K562 (cell line): ENCODE results near the gene KIF25. TPM values are rescaled to one million over a fixed set of nuclear protein-coding genes. Genes with fewer than 3 reads are reported as not detected.
A peak's percentile ranks its signal among the peaks of the same experiment; 100 is the strongest.

Experiments used
- BHLHE40 ChIP-seq: IDR thresholded peaks from 2 replicates; pipeline ENCODE4 v1.6.1; 2011; ENCODE audit warnings: low read length, improper control_type of control experiment
- ESRRB ChIP-seq: fragments of 250-450 bp; sonication (Bioruptor Pico); IDR thresholded peaks from 2 replicates; pipeline ENCODE4 v1.5.0; 2020; ENCODE audit warnings: mild to moderate bottlenecking, moderate library complexity, borderline replicate concordance
- GABPA ChIP-seq: fragments of 200-800 bp; sonication (Bioruptor generic); conservative IDR thresholded peaks from 2 replicates; pipeline ENCODE4 v1.6.1; 2016; ENCODE audit warnings: low read depth, missing genetic modification characterization, missing compliant biosample characterization
- IFI16 ChIP-seq: fragments of 250-450 bp; sonication (Bioruptor Pico); IDR thresholded peaks from 2 replicates; pipeline ENCODE4 v2.1.2; 2022; ENCODE audit warnings: mild to moderate bottlenecking, inconsistent platforms
- KDM5B ChIP-seq: fragments of 200-600 bp; sonication (generic); IDR thresholded peaks from 2 replicates; pipeline ENCODE4 v1.6.1; 2012; ENCODE audit warnings: low read depth, mild to moderate bottlenecking, moderate library complexity, low read length, control low read depth, inconsistent platforms; ENCODE audit not compliant: insufficient replicate concordance
- NFE2 ChIP-seq: IDR thresholded peaks from 2 replicates; pipeline ENCODE4 v1.6.1; 2014; ENCODE audit warnings: antibody characterized with exemption, low read depth
- RCOR1 ChIP-seq, 2 experiments: IDR thresholded peaks; 2 replicates each; pipeline ENCODE4 v1.6.1; 2012; ENCODE audit warnings: low read depth in 2 of 2, low read length in 2 of 2, borderline replicate concordance in 1 of 2, improper control_type of control experiment in 1 of 2
- SMARCE1 ChIP-seq: fragments of 450-650 bp; IDR thresholded peaks from 2 replicates; pipeline ENCODE4 v1.7.1; 2016; ENCODE audit warnings: mild to moderate bottlenecking
- ZBTB17 ChIP-seq: fragments of 450-650 bp; formaldehyde crosslinking; IDR thresholded peaks from 2 replicates; pipeline ENCODE4 v1.4.0; 2020; ENCODE audit warnings: mild to moderate bottlenecking
- ZNF445 ChIP-seq: fragments of 250-450 bp; sonication (Bioruptor Pico); IDR thresholded peaks from 2 replicates; pipeline ENCODE4 v1.4.0; 2020; ENCODE audit warnings: low read depth, mild to moderate bottlenecking, moderate library complexity
- ZNF584 ChIP-seq: fragments of 200-800 bp; sonication (Bioruptor generic); IDR thresholded peaks from 2 replicates; pipeline ENCODE4 v1.6.1; 2016; ENCODE audit warnings: low read depth, mild to moderate bottlenecking, missing genetic modification characterization, missing compliant biosample characterization
- polyA plus RNA-seq, 8 experiments: library from polyadenylated mRNA; depleted of rRNA in 4 of 8; stranded (reverse) in 5 of 8; unstranded in 3 of 8; fragments of >200 nt; fragmentation: Nextera tagmentation in 2 of 8; fragmentation: Illumina TruSeq in 1 of 8; extraction: Ambion mirVana in 2 of 8; extraction: Trizol in 1 of 8; gene quantifications; 2 replicates each; pipeline versions ENCODE4 v1.2.1 to v1.2.3, GENCODE V29; 2011 to 2014; ENCODE audit warnings: inconsistent platforms in 1 of 8, missing spikeins in 1 of 8
- total RNA-seq, 7 experiments: library from RNA; depleted of rRNA in 6 of 7; stranded (reverse); fragments of >200 nt in 6 of 7; fragmentation: Illumina TruSeq in 2 of 7; extraction: Trizol in 2 of 7; gene quantifications; 2 replicates each; pipeline versions ENCODE4 v1.2.1 to v1.2.3, GENCODE V29; 2011 to 2021; ENCODE audit warnings: low replicate concordance in 1 of 7
- TF ChIP-seq, protein P1 (sequence below): fragments of 450-650 bp; IDR thresholded peaks from 2 replicates; pipeline ENCODE4 v1.6.1; 2018; ENCODE audit warnings: mild to moderate bottlenecking, low read depth; ENCODE audit not compliant: partially characterized antibody
- TF ChIP-seq, protein P2 (sequence below): fragments of 250-450 bp; sonication (Bioruptor Pico); IDR thresholded peaks from 2 replicates; pipeline ENCODE4 v1.4.0; 2020
- TF ChIP-seq, protein P3 (sequence below), 2 experiments: fragments of 450-650 bp; IDR thresholded peaks; 2 replicates each; pipeline ENCODE4 v1.6.1; 2016
- TF ChIP-seq, protein P4 (sequence below): fragments of 450-650 bp; IDR thresholded peaks from 2 replicates; pipeline ENCODE4 v1.6.1; 2016; ENCODE audit warnings: low read depth, mild to moderate bottlenecking, moderate library complexity

The KIF25 gene
- total and polyA plus RNA-seq, 9 of the 15 experiments (the other 6 are each of a cell fraction or from before 2014, with no cell fraction given), result 0.04 to 0.49 (median 0.23) TPM; not detected in 5

DNA sequence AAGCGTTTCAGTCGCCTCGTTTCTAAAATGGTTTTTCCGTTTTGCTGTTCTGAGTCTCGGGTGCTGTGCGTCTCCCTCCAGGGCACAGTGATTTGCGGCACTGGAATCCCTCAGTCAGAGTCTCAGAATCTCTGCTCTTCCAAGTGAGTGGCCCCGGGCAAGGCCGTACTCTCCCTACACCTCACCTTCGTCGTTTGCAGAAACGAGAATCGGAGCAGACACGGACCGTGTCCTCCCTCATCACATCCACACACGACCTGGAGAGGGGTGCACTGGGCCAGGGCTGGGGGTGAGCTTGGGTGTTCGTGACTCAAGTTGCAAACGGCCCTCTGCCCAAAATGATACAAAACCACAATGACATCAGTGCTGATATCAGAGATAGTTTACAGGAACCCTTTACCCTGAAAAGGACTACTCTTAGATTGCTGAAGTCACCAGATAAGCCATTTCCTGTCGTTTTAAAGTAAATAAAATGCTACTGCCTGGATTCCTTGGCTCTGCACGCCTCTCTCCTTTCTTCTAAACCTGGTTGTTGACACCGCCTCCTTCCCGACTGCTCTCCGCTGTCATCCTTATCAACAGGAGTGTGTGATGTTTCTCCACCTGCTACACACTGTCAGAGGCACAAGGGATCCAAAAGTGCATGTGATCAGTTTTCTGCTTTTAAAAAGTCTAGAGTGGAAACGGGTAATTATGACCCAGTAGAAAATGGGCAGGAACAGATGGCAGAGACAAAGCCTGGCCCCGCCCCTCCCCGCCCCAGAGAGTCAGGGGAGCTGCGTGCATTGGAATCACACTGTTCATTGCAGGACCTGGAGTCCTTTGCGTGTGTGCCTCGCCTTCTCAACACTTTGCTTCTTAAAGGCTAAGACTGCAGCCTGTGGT is 38.4 kb downstream of the KIF25 start (continued):
- TF ChIP-seq, protein P1, sequence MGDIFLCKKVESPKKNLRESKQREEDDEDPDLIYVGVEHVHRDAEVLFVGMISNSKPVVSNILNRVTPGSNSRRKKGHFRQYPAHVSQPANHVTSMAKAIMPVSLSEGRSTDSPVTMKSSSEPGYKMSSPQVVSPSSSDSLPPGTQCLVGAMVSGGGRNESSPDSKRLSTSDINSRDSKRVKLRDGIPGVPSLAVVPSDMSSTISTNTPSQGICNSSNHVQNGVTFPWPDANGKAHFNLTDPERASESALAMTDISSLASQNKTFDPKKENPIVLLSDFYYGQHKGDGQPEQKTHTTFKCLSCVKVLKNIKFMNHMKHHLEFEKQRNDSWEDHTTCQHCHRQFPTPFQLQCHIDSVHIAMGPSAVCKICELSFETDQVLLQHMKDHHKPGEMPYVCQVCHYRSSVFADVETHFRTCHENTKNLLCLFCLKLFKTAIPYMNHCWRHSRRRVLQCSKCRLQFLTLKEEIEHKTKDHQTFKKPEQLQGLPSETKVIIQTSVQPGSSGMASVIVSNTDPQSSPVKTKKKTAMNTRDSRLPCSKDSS, result no peak
- no peak for TF ChIP-seq ZNF445
- TF ChIP-seq, protein P2, sequence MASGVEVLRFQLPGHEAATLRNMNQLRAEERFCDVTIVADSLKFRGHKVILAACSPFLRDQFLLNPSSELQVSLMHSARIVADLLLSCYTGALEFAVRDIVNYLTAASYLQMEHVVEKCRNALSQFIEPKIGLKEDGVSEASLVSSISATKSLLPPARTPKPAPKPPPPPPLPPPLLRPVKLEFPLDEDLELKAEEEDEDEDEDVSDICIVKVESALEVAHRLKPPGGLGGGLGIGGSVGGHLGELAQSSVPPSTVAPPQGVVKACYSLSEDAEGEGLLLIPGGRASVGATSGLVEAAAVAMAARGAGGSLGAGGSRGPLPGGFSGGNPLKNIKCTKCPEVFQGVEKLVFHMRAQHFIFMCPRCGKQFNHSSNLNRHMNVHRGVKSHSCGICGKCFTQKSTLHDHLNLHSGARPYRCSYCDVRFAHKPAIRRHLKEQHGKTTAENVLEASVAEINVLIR (CRISPR knock-in tag), result peak; percentile 57; the same call in 1 of the 2 replicates
- TF ChIP-seq, protein P3, sequence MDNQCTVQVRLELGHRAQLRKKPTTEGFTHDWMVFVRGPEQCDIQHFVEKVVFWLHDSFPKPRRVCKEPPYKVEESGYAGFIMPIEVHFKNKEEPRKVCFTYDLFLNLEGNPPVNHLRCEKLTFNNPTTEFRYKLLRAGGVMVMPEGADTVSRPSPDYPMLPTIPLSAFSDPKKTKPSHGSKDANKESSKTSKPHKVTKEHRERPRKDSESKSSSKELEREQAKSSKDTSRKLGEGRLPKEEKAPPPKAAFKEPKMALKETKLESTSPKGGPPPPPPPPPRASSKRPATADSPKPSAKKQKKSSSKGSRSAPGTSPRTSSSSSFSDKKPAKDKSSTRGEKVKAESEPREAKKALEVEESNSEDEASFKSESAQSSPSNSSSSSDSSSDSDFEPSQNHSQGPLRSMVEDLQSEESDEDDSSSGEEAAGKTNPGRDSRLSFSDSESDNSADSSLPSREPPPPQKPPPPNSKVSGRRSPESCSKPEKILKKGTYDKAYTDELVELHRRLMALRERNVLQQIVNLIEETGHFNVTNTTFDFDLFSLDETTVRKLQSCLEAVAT (IDR thresholded peaks at IDR 0.05), result peak in 1 of 2 experiments; percentile 74; a peak in 1 of 4 replicates
- TF ChIP-seq BHLHE40, result peak; percentile 16
- TF ChIP-seq, protein P4, sequence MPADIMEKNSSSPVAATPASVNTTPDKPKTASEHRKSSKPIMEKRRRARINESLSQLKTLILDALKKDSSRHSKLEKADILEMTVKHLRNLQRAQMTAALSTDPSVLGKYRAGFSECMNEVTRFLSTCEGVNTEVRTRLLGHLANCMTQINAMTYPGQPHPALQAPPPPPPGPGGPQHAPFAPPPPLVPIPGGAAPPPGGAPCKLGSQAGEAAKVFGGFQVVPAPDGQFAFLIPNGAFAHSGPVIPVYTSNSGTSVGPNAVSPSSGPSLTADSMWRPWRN, result peak; percentile 79
- peak; percentile 89 for TF ChIP-seq SMARCE1
- TF ChIP-seq NFE2, result peak; percentile 33; the same call in 1 of the 2 replicates
- peak; percentile 13 to 43; a peak in 2 of 4 replicates for TF ChIP-seq RCOR1 (IDR thresholded peaks at IDR 0.05; ENCODE audit: borderline replicate concordance in 1 of 2, low read depth in 2 of 2, low read length in 2 of 2)
- no peak for TF ChIP-seq IFI16 (CRISPR knock-in tag)
- TF ChIP-seq ZBTB17 (CRISPR knock-in tag), result peak; percentile 45; the same call in 1 of the 2 replicates
- TF ChIP-seq ZNF584 (CRISPR knock-in tag), result peak; percentile 76; the same call in 1 of the 2 replicates
- peak; percentile 63 for TF ChIP-seq GABPA (tag)
- TF ChIP-seq ESRRB (CRISPR knock-in tag), result no peak
- peak; percentile 31 for TF ChIP-seq KDM5B
